Liver (tissue), 9 donors: ENCODE data around the gene SPTBN4. TPM values are rescaled to one million over a fixed set of nuclear protein-coding genes. Genes with fewer than 3 reads are reported as not detected.

Experiments
- DNase-seq: peaks from one replicate; pipeline ENCODE4 v3.0.0-alpha.2; 2017; ENCODE audit warnings: low spot score
- H3K27ac ChIP-seq, 2 donors: one replicate each; pipeline ENCODE4 v1.7.0; 2013; ENCODE audit warnings: inconsistent platforms in 2 of 2, low read length in 2 of 2, control low read depth in 1 of 2, low read depth in 1 of 2, mild to moderate bottlenecking in 1 of 2
- H3K27me3 ChIP-seq, 4 donors: one replicate each; pipeline versions ENCODE4 v1.6.1 to v1.7.0; 2013; ENCODE audit warnings: low read length in 3 of 4, inconsistent platforms in 1 of 4, mild to moderate bottlenecking in 1 of 4, moderate library complexity in 1 of 4; ENCODE audit not compliant: control insufficient read depth in 4 of 4, insufficient read depth in 4 of 4
- H3K36me3 ChIP-seq, 4 donors: one replicate each; pipeline versions ENCODE4 v1.6.1 to v1.7.0; 2013; ENCODE audit warnings: low read length in 3 of 4, mild to moderate bottlenecking in 3 of 4, low read depth in 1 of 4, moderate library complexity in 1 of 4; ENCODE audit not compliant: control insufficient read depth in 4 of 4, insufficient read depth in 3 of 4
- H3K4me1 ChIP-seq, 4 donors: one replicate each; pipeline versions ENCODE4 v1.6.1 to v1.7.0; 2013; ENCODE audit warnings: low read length in 3 of 4, mild to moderate bottlenecking in 3 of 4, moderate library complexity in 1 of 4; ENCODE audit not compliant: control insufficient read depth in 4 of 4, insufficient read depth in 4 of 4
- H3K4me3 ChIP-seq, 3 donors: one replicate each; pipeline versions ENCODE4 v1.6.1 to v1.7.0; 2013; ENCODE audit warnings: low read length in 3 of 3, control low read depth in 1 of 3, low read depth in 1 of 3, mild to moderate bottlenecking in 1 of 3
- H3K9ac ChIP-seq, 2 donors: one replicate each; pipeline ENCODE4 v1.7.0; 2013; ENCODE audit warnings: low read length in 2 of 2, mild to moderate bottlenecking in 2 of 2, moderate library complexity in 2 of 2, control low read depth in 1 of 2, low read depth in 1 of 2
- H3K9me3 ChIP-seq, 4 donors: one replicate each; pipeline versions ENCODE4 v1.6.1 to v1.7.0; 2013; ENCODE audit warnings: low read length in 3 of 4; ENCODE audit not compliant: control insufficient read depth in 4 of 4
- ATF3 ChIP-seq: IDR thresholded peaks from 2 replicates; pipeline ENCODE4 v1.6.1; 2016; ENCODE audit warnings: antibody characterized with exemption
- CTCF ChIP-seq: fragments of 150-350 bp; IDR thresholded peaks from 2 replicates; pipeline ENCODE4 v1.5.1; 2017; ENCODE audit warnings: improper control_type of control experiment, low read depth, low read length; ENCODE audit not compliant: missing input control
- EGR1 ChIP-seq, 2 donors: IDR thresholded peaks; 2 replicates each; pipeline ENCODE4 v1.6.1; 2016 to 2018; ENCODE audit warnings: antibody characterized with exemption in 2 of 2, low read depth in 2 of 2
- FOXA1 ChIP-seq: IDR thresholded peaks from 2 replicates; pipeline ENCODE4 v1.6.1; 2016; ENCODE audit warnings: antibody characterized with exemption
- FOXA2 ChIP-seq: IDR thresholded peaks from 2 replicates; pipeline ENCODE4 v1.6.1; 2016; ENCODE audit warnings: antibody characterized with exemption
- GABPA ChIP-seq, 2 donors: IDR thresholded peaks in 1 of 2; conservative IDR thresholded peaks in 1 of 2; 2 replicates each; pipeline ENCODE4 v1.6.1; 2016; ENCODE audit warnings: antibody characterized with exemption in 2 of 2, mild to moderate bottlenecking in 1 of 2, moderate library complexity in 1 of 2
- HNF4A ChIP-seq, 2 donors: conservative IDR thresholded peaks; 2 replicates each; pipeline ENCODE4 v1.6.1; 2016; ENCODE audit warnings: antibody characterized with exemption in 2 of 2, mild to moderate bottlenecking in 2 of 2
- HNF4G ChIP-seq: IDR thresholded peaks from 2 replicates; pipeline ENCODE4 v1.6.1; 2016; ENCODE audit warnings: antibody characterized with exemption
- JUND ChIP-seq, 2 donors: IDR thresholded peaks; 2 replicates each; pipeline ENCODE4 v1.6.1; 2016; ENCODE audit warnings: antibody characterized with exemption in 2 of 2
- MAX ChIP-seq: IDR thresholded peaks from 2 replicates; pipeline ENCODE4 v1.6.1; 2016; ENCODE audit warnings: antibody characterized with exemption
- NR2F2 ChIP-seq: IDR thresholded peaks from 2 replicates; pipeline ENCODE4 v1.6.1; 2016; ENCODE audit warnings: antibody characterized with exemption
- RAD21 ChIP-seq, 2 donors: IDR thresholded peaks; 2 replicates each; pipeline ENCODE4 v1.6.1; 2016; ENCODE audit warnings: antibody characterized with exemption in 2 of 2, mild to moderate bottlenecking in 2 of 2
- REST ChIP-seq: IDR thresholded peaks from 2 replicates; pipeline ENCODE4 v1.6.1; 2016; ENCODE audit warnings: antibody characterized with exemption, mild to moderate bottlenecking
- RXRA ChIP-seq, 2 donors: IDR thresholded peaks; 2 replicates each; pipeline ENCODE4 v1.6.1; 2017 to 2018; ENCODE audit warnings: antibody characterized with exemption in 2 of 2, mild to moderate bottlenecking in 1 of 2
- SP1 ChIP-seq: IDR thresholded peaks from 2 replicates; pipeline ENCODE4 v1.6.1; 2018; ENCODE audit warnings: antibody characterized with exemption, mild to moderate bottlenecking
- TAF1 ChIP-seq: conservative IDR thresholded peaks from 2 replicates; pipeline ENCODE4 v1.6.1; 2016; ENCODE audit warnings: antibody characterized with exemption, mild to moderate bottlenecking
- YY1 ChIP-seq: IDR thresholded peaks from 2 replicates; pipeline ENCODE4 v1.6.1; 2016; ENCODE audit warnings: antibody characterized with exemption, mild to moderate bottlenecking
- ZBTB33 ChIP-seq: IDR thresholded peaks from 2 replicates; pipeline ENCODE4 v1.6.1; 2016; ENCODE audit warnings: antibody characterized with exemption
- WGBS: extraction: QIAGEN DNeasy Blood & Tissue Kit; methylation state at CpG from one replicate; pipeline ENCODE4 v1.1.7; 2013; 5-methylcytosine and 5-hydroxymethylcytosine counted together
- polyA plus RNA-seq, 2 donors: library from polyadenylated mRNA; stranded (reverse) in 1 of 2; unstranded in 1 of 2; fragments of 200-250 nt in 1 of 2; fragments of >200 nt in 1 of 2; fragmentation: Nextera tagmentation in 1 of 2; extraction: Ambion mirVana in 1 of 2; gene quantifications; one replicate each; pipeline versions ENCODE4 v1.2.1 to v1.2.3, GENCODE V29; 2013 to 2015
- total RNA-seq, 2 donors: library from RNA; depleted of rRNA; stranded (reverse); fragments of >200 nt; gene quantifications; one replicate each; pipeline ENCODE4 v1.2.3, GENCODE V29; 2014
- donor health status: healthy.
- donor health status: healthy.
- donor health status: healthy.
- donor health status: healthy.
- donor health status: healthy.

The SPTBN4 gene
- total and polyA plus RNA-seq, 4 donors, result 0.13 to 1.1 (median 0.62) TPM

GRCh38 chr19:40578442-40578908 lies 111.7 kb downstream of the SPTBN4 start:
- Histone ChIP-seq H3K27me3 (no peaks in the 10 kb centered on the region), H3K4me3 (no peak overlapping the region), H3K9me3 (no peaks in the 10 kb centered on the region), H3K9ac (no peak overlapping the region), H3K27ac (no peak overlapping the region), H3K4me1 (peaks cover 3 to 9% (median 5%) of the 10 kb centered on the region in 4 donors), H3K36me3 (peaks cover 3 to 13% (median 8%) of the 10 kb centered on the region in 4 donors)
- 90% methylated on average over 12 of the region's 12 CpGs for WGBS
- no peak for DNase-seq
- TF ChIP-seq GABPA (IDR thresholded peaks at IDR 0.05 in 1 of 2, conservative IDR thresholded peaks at IDR 0.05 in 1 of 2) (no peak), HNF4A (conservative IDR thresholded peaks at IDR 0.05) (no peak), SP1 (no peak), NR2F2 (no peak), EGR1 (IDR thresholded peaks at IDR 0.05; ENCODE audit: low read depth in 2 of 2) (no peak), FOXA2 (no peak), FOXA1 (no peak), JUND (IDR thresholded peaks at IDR 0.05) (no peak), YY1 (no peak), HNF4G (no peak), RAD21 (IDR thresholded peaks at IDR 0.05) (no peak), REST (no peak), CTCF (no peak), ZBTB33 (no peak), RXRA (IDR thresholded peaks at IDR 0.05) (no peak), MAX (no peak), TAF1 (no peak), ATF3 (no peak)
